Colonic mucosa (tissue), 4 donors: ENCODE data around the gene PHYKPL. TPM values are rescaled to one million over a fixed set of nuclear protein-coding genes. Genes with fewer than 3 reads are reported as not detected.

Experiments used
- DNase-seq: peaks from one replicate; pipeline ENCODE4 v3.0.0-alpha.2; 2020
- H3K27ac ChIP-seq: fragments of 200-600 bp; one replicate; pipeline ENCODE4 v1.8.0; 2021
- H3K27me3 ChIP-seq: fragments of 200-600 bp; one replicate; pipeline ENCODE4 v1.8.0; 2021
- H3K36me3 ChIP-seq: fragments of 200-600 bp; one replicate; pipeline ENCODE4 v1.8.0; 2021
- H3K4me1 ChIP-seq: fragments of 200-600 bp; one replicate; pipeline ENCODE4 v1.8.0; 2021; ENCODE audit warnings: mild to moderate bottlenecking
- H3K4me3 ChIP-seq: fragments of 200-600 bp; one replicate; pipeline ENCODE4 v1.8.0; 2021
- H3K9ac ChIP-seq, 2 donors: one replicate each; pipeline ENCODE4 v1.7.0; 2013; ENCODE audit warnings: control low read depth in 2 of 2, low read depth in 2 of 2, low read length in 2 of 2
- H3K9me3 ChIP-seq: fragments of 200-600 bp; one replicate; pipeline ENCODE4 v1.8.0; 2021
- CTCF ChIP-seq: fragments of 200-600 bp; IDR thresholded peaks from one replicate; pipeline ENCODE4 v1.8.0; 2022; ENCODE audit warnings: antibody characterized with exemption, mild to moderate bottlenecking
- intact Hi-C: fragments of 100-400 bp; cut with DNase I; formaldehyde crosslinking; loops from one replicate; pipeline ENCODE4 v1.14.1; 2022
- total RNA-seq, 2 donors: library from RNA; stranded (reverse); fragmentation: NEBNext Ultra II Directional in 1 of 2; extraction: Animal tissue kit (Norgen Biotek cat#: 25700) in 1 of 2; gene quantifications; one replicate each; pipeline ENCODE4 v1.2.1, GENCODE V29; 2021
- donor health status: healthy.
- donor health status: DM: no; HTN: no; CAD: no.
- donor health status: DM: no; HTN: no; CAD: no.

PHYKPL gene
- total RNA-seq, 2 donors from 2014 or later, result 101 to 159 TPM

- Histone ChIP-seq H3K9me3 (no peaks in the 10 kb centered on the region), H3K27ac (no peak overlapping the region), H3K9ac (no peak overlapping the region), H3K27me3 (no peaks in the 10 kb centered on the region), H3K36me3 (no peaks in the 10 kb centered on the region), H3K4me1 (no peaks in the 10 kb centered on the region), H3K4me3 (no peak overlapping the region)
- intact Hi-C loops, result no loop called here
- DNase-seq, result no peak
- TF ChIP-seq CTCF, result no peak
Measured at GRCh38 chr5:178246624-178247279, 14.2 kb upstream of the PHYKPL start.

GRCh38 chr5:178245389-178245788 lies 12.8 kb upstream of the PHYKPL start:
- no peaks in the 10 kb centered on the region for H3K9me3 ChIP-seq
- DNase-seq, result no peak
- H3K9ac ChIP-seq, result no peak overlapping the region
- TF ChIP-seq CTCF, result no peak
- intact Hi-C loops, result no loop called here
- H3K36me3 ChIP-seq, result no peaks in the 10 kb centered on the region
- H3K27ac ChIP-seq, result no peak overlapping the region
- no peaks in the 10 kb centered on the region for H3K4me1 ChIP-seq
- no peak overlapping the region for H3K4me3 ChIP-seq
- H3K27me3 ChIP-seq, result no peaks in the 10 kb centered on the region

- Histone ChIP-seq H3K9me3 (no peaks in the 10 kb centered on the region), H3K4me3 (no peak overlapping the region), H3K27me3 (no peaks in the 10 kb centered on the region), H3K4me1 (no peaks in the 10 kb centered on the region), H3K36me3 (no peaks in the 10 kb centered on the region), H3K27ac (no peak overlapping the region), H3K9ac (no peak overlapping the region)
- no peak for TF ChIP-seq CTCF
- no peak for DNase-seq
- intact Hi-C loops, result no loop called here
Measured at GRCh38 chr5:178244576-178244975, 12.0 kb upstream of the PHYKPL start.

GRCh38 chr5:178242416-178242815 lies 9.8 kb upstream of the PHYKPL start:
- H3K27me3 ChIP-seq, result no peaks in the 10 kb centered on the region
- no peak overlapping the region for H3K9ac ChIP-seq
- intact Hi-C loops, result no loop called here
- no peak for TF ChIP-seq CTCF
- DNase-seq, result no peak
- H3K4me3 ChIP-seq, result no peak overlapping the region
- H3K27ac ChIP-seq, result no peak overlapping the region
- no peaks in the 10 kb centered on the region for H3K36me3 ChIP-seq
- H3K4me1 ChIP-seq, result peaks cover 10% of the 10 kb centered on the region
- no peaks in the 10 kb centered on the region for H3K9me3 ChIP-seq

GRCh38 chr5:178241688-178242231 lies 9.2 kb upstream of the PHYKPL start:
- DNase-seq, result no peak
- no peak overlapping the region for H3K27ac ChIP-seq

More at GRCh38 chr5:178241688-178242231, 9.2 kb upstream of the PHYKPL start:
- Histone ChIP-seq H3K4me1 (peaks cover 17% of the 10 kb centered on the region), H3K9ac (no peak overlapping the region), H3K4me3 (no peak overlapping the region), H3K27me3 (no peaks in the 10 kb centered on the region), H3K9me3 (no peaks in the 10 kb centered on the region), H3K36me3 (no peaks in the 10 kb centered on the region)
- no peak for TF ChIP-seq CTCF
- intact Hi-C loops, result no loop called here
